Suppressor macrophage (primary cell): Measurements from ENCODE around the gene PRKAG1.
"Not testable (repeated sequence)": the region's sequence is repeated elsewhere in the genome, so short reads cannot be mapped to it uniquely, and the experiment has no call there.

Experiments used
- DNase-seq, 4 experiments: peaks; one replicate each; pipeline ENCODE4 v3.0.0-alpha.2; 2020 to 2022
- total RNA-seq, 17 experiments: gene quantifications; one replicate each; lab custom pipeline; 2026; ENCODE audit warnings: mixed read lengths in 6 of 17, inconsistent platforms in 3 of 17; lab: John Stamatoyannopoulos, UW

PRKAG1 gene
- total RNA-seq = 0.25 to 3.5 (median 1.2) reads per million in 17 experiments

GRCh38 chr12:49018261-49019119 is at the start of gene PRKAG1:
Gene PRKAG1 (minus strand): TSS chr12:49018776. CDS start chr12:49018740, 36 bp downstream.
- peak; percentile 98 to 99 (median 99) for DNase-seq

GRCh38 chr12:49066120-49066519 is 47.5 kb upstream of the PRKAG1 start:
- no peak for DNase-seq

DNA sequence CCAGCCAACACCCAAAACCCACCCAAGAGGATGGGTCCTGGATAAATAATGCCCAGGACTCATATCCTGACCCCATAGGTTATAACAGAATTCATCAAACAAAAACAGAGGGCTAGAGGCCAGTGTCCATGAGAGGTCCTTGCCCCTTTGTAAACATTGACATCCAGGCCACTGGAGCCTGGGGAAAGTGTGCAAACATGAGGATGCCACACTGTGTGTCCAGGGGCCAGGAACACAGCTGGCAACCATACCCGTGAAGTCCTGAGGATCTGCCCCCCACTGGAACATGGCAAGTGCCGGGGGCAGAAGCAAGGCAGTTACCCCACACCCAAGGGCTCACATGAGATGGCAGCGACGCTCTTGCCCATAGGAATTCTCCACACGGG is 46.2 kb upstream of the PRKAG1 start:
- DNase-seq = no peak

DNA sequence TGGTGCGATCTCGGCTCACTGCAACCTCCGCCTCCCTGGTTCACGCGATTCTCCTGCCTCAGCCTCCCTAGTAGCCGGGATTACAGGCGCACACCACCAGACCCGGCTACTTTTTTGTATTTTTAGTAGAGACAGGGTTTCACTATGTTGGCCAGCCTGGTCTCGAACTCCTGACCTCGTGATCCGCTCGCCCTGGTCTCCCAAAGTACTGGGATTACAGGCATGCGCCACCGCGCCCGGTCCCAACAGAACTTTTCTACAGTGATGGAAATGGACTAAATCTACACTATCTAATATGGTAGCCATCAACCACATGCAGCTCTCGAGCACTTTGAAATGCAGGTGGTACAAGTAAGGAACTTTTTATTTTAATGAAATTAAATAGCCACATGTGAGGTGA is 43.3 kb upstream of the PRKAG1 start:
- not testable (repeated sequence) for DNase-seq

GRCh38 chr12:49061157-49061650 is 42.6 kb upstream of the PRKAG1 start:
- DNase-seq = no peak

GRCh38 chr12:49060237-49061156 is 41.9 kb upstream of the PRKAG1 start, which contains the start of gene KMT2D:
Gene KMT2D (minus strand): TSS chr12:49060794. CDS start chr12:49055324, 5,470 bp downstream.
- peak; percentile 91 to 97 (median 96) for DNase-seq

DNA sequence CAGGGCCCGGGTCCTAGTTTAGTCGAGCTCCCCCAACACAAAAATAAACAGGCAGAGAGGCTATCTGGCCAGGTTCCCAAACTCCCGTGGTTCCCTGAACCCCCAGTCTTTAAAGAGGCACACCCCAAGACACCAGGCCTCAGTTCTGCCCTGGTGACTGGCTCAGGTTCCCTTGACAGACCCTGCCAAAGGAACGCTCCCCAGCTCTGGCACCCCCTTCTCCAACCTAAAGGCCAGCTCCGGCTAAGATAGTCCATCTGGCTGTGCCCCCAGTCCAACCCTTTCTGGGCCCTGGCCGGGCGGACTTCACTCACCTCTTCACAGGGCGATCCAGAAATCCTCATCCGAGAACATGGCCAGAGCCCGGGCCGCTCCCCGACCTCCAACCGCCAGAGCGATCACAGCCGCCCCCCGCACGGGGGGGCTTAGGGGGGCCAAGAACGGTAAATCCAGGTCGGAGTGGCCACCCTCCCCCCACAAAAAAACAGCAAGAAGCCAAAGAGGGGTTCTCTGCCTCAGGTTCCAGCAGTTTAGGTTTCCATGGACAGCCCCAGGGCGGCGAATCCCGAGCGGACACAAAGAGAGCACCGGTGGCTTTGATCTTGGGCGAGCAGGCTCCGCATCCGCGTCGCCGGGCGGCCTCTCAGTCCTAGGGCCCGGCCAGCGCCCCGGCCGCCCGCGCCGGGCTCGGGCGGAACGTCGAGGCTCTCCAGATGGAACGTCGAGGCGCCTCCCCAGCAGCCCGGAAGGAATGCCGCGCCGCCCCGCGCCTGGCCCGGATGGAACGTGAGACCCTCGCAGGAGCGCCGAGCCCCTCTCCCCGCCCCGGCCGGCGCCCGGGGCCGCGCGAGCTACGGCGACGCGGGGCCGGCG is 41.0 kb upstream of the PRKAG1 start:
- peak; percentile 29 to 65 (median 40) for DNase-seq

DNA sequence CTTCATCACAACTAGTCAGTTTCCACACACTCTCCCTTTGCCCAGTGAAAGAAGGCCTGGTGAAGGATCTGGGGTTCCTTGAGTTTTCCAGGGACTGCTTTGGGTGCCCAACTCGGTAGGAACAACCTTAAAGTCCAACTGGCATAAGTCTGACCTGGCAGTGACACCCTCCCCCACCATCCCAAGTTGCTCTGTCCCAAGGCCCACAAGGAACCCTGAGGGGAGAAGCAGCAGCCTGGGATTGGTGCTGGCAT is 40.4 kb upstream of the PRKAG1 start:
- peak in 1 of 4 experiments; percentile 15 for DNase-seq

DNA sequence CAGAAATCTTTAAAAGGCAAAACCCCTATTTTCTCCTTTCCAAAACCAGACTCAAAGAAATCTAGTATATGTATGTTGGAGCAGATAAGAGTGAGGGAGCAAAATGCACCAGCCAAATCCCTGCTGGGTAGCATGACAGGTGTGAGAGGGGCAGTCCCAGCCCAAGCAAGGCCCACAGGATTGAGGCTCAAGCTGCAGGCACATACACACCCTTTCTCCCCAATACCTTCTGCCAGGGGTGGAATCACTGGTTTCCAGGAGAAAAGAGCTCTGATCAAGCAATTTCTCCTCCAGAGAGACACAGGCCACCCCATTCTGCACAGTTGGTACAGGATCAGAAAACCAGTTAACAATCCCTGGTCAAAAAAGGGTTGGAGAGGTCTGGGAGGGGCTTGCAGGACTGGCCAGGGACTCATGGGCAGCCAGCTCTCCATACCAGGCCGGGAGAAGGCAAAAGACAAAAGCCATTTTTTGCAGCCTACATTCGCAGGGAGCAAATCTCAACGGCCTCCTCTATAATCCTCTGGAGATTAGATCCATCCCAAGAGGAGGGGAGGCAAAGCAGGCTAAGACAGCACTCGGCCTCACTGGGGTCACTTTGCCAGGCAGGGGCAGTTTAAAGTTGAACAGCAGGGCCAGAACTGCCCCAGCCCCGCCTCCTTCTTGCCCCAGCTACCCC is 39.9 kb upstream of the PRKAG1 start:
- DNase-seq = no peak

DNA sequence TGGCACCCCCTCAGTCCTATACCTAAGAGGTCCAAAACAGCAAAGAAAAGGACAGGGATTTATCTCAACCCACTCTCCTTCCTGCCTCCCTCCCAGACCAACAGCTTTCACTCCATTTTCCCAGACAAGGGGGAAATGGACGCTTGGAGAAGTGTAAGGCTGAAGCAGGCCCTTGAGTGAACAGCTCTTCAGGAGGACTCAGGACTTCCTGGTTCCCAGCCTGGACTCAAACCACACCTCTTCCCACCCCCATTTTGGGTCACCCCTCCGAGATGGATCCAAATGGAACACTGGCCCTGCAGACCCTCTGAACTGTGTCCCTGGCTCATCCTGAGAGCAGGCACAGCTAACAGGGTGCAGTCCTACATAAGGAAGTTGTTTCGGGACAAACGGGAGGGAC is 39.3 kb upstream of the PRKAG1 start:
- peak in 3 of 4 experiments; percentile 36 to 43 (median 40) for DNase-seq

DNA sequence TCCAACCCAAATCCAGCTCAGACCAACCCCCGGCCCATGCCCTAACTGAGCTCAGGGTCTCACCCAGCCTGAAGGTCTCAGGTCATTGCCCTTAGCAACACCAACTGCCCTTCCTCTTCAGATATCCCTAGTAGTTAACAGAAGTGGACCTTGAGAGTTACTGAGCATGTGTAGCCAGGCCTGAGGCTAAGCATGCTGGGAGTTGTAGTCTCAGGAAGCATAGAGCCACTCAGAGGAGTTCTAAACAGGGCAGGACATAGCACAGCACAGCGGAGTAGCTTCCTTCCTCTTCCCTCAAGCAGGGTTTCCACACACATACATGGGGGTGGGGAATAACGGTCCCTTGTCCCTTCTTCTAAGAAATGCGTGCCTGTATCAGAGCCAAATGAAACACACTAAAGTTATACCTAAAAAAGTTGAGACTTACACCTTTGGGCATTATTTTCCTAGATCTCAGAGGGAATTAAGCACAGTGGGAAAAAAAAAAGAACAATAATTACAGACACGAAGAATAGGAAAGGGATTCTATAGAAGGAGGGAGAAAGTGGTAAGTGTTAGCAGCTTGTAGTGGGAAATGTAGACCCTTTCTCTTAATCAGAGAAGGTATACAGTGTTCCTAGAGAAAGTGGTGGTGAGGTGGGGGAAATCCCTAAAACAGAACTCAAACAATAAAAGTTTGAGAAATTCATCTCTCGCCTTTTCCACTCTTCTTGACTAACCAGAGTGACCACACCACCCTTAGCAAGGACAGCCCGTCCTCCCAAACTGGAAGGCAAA is 37.6 kb upstream of the PRKAG1 start:
- DNase-seq = peak; percentile 89 to 97 (median 93)

DNA sequence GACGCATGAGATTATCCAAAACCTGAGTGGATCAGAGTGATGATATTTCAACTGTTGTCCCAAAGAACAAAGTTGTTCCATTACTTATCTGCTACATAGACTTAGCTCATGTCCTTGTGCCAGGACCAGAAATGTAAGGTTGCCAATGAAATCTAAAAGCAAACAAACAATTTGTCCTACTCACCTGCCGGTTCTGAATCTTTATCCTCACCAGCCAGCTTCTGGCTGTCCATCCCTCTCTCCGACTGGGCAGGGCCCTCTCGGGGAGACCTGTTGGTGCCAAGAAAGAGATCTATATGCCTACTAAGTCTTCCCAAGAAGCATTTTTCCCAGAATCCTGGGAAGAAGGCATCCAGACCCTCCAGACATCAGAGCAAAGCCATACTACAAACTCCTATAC is 36.5 kb upstream of the PRKAG1 start:
- DNase-seq = no peak

DNA sequence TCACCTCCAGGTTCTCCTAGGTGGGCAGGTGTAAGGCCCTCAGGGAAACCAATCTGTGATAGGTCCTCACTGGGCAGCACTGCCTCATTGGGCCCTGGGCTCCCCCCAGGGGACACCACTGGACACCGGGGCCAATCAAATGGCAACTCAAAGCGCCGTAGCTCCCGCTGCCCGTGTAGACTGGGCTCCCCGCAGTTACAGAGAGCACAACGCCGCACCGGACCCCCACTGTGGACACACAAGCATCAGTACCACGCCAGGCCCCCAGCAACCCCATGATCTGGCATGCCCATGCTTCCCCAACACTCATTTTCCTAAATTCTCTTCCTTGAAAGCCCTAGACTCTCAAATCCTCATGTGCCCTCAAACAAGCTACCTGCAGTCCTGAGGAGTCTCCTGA is 35.9 kb upstream of the PRKAG1 start:
- DNase-seq = no peak

DNA sequence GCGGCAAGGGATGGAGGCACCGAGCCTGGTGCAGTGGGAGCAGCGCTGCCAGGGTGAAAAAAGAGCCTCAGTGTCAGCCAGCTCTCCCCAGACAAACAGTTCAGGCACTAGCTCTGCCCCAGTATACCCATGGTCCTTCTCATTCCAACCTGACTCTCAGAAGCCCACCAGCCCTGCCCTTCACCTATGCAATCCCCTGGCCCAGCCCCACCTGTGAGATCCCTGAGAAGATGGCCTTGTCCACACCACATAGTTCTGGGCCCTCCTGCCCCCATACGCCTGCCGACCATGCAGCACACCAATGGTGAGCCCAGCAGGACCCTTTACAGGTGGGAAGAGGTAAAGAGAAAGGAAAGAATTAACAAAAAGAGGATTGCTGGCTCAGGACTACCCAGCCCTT is 35.5 kb upstream of the PRKAG1 start:
- DNase-seq = no peak

DNA sequence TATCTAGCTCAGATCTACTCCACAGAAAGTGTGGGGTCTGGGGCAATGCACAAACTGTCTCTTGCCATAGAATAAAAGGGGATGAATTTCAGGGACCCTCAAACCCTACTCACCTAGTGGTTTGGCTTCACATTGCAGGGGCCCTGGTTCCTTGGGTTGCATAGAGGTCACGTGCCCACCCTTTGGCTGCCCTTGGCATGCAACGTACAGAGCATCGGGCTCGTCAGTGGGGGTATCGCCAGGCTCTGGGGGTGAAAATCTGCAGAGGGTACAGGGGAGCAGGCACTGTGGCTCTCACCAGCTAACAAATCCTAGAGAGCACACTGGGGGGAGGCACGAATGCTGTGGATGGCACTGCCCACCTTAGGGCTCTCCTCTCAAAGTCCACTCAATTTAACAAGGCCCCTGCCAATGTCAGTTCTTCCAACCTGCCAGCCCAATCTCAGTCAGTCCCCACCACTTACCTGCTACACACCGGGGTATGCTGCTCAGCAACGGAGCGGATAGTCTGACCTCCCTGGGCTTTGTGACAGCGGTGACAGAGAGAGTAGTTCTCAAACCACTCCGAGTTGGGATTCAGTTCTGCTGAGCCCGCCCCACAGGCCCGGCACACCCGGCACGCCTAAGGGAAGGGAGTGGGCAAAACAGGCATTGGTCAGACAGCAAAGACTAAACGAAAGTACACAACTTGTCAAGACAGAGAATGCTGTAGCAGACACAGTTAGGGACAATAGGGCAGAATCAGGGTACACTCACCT is 34.1 kb upstream of the PRKAG1 start:
- no peak for DNase-seq

GRCh38 chr12:49051777-49052438 is 33.3 kb upstream of the PRKAG1 start:
- no peak for DNase-seq

DNA sequence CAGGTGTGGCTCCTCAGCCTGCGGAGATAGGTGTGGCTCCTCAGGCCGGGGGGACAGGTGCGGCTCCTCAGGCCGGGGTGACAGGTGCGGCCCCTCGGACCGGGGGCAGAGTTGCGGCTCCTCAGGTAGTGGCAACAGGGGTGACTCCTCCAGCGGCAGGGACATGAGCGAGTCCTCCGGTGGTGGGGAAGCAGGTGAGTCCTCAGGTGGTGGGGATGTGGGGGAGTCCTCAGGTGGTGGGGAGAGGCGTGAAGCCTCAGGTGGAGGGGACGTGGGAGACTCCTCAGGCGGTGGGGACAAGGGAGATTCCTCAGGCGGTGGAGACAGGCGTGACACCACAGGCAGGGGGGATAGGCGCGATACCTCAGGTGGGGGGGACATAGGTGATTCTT is 32.8 kb upstream of the PRKAG1 start:
- DNase-seq = no peak

- DNase-seq = no peak
Measured at GRCh38 chr12:49050507-49051372, 32.2 kb upstream of the PRKAG1 start.
